NCI-H510A (cell line): ENCODE measurements around the gene RGS9BP.
A peak's percentile ranks its signal among the peaks of the same experiment; 100 is the strongest.
"Not testable (repeated sequence)": the region's sequence is repeated elsewhere in the genome, so short reads cannot be mapped to it uniquely, and the experiment has no call there.

Experiments used
- DNase-seq: peaks from one replicate; lab custom pipeline; 2025; lab: John Stamatoyannopoulos, UW

Gene RGS9BP

GRCh38 chr19:32671883-32672593 is 3.6 kb upstream of the RGS9BP start:
- DNase-seq, result no peak

GRCh38 chr19:32672841-32673240 is 2.8 kb upstream of the RGS9BP start:
- DNase-seq, result no peak

GRCh38 chr19:32673573-32673972 is 2.1 kb upstream of the RGS9BP start:
- DNase-seq, result no peak

- DNase-seq, result no peak
Observed at GRCh38 chr19:32674153-32674930, 1.3 kb upstream of the RGS9BP start.

GRCh38 chr19:32674931-32675719 is 523 bp upstream of the RGS9BP start, which contains the start of gene ANKRD27:
Gene ANKRD27, minus strand, starts transcription at chr19:32675180. Its CDS starts 16,165 bp downstream, at chr19:32659015.
- peak; percentile 93 for DNase-seq

- DNase-seq, result peak; percentile 26
Observed at GRCh38 chr19:32676186-32676894, 692 bp downstream of the RGS9BP start.

- no peak for DNase-seq
Observed at GRCh38 chr19:32676895-32677359, 1.3 kb downstream of the RGS9BP start.

- DNase-seq, result no peak
Observed at GRCh38 chr19:32677657-32678056, 2.0 kb downstream of the RGS9BP start.

GRCh38 chr19:32680986-32681385 is 5.3 kb downstream of the RGS9BP start:
- DNase-seq, result no peak

- no peak for DNase-seq
Observed at GRCh38 chr19:32682317-32682716, 6.7 kb downstream of the RGS9BP start.

- no peak for DNase-seq
Observed at GRCh38 chr19:32686847-32687475, 11.3 kb downstream of the RGS9BP start.

GRCh38 chr19:32687681-32688080 is 12.0 kb downstream of the RGS9BP start:
- DNase-seq, result no peak

GRCh38 chr19:32688311-32688710 is 12.7 kb downstream of the RGS9BP start:
- no peak for DNase-seq

GRCh38 chr19:32691291-32691951 is 15.8 kb downstream of the RGS9BP start, which contains the start of gene NUDT19:
Gene NUDT19, plus strand, starts transcription at chr19:32691821. Its CDS starts 140 bp downstream, at chr19:32691961.
- peak; percentile 86 for DNase-seq

- peak; percentile 15 for DNase-seq
Observed at GRCh38 chr19:32691952-32692726, 16.5 kb downstream of the RGS9BP start.

GRCh38 chr19:32692727-32693061 is 17.0 kb downstream of the RGS9BP start:
- DNase-seq, result no peak

- not testable (repeated sequence) for DNase-seq
Observed at GRCh38 chr19:32693151-32694108, 17.8 kb downstream of the RGS9BP start.

- not testable (repeated sequence) for DNase-seq
Observed at GRCh38 chr19:32694316-32694715, 18.7 kb downstream of the RGS9BP start.

- not testable (repeated sequence) for DNase-seq
Observed at GRCh38 chr19:32694851-32695250, 19.2 kb downstream of the RGS9BP start.
